HG03571 (cell line): ENCODE data around the gene SIL1.
"Not testable (repeated sequence)": the region's sequence is repeated elsewhere in the genome, so short reads cannot be mapped to it uniquely, and the experiment has no call there.

Source experiments
- ATAC-seq: cut with Tn5 transposase; IDR thresholded peaks from one replicate; pipeline ENCODE4 v1.9.1; 2021; ENCODE audit not compliant: unreplicated experiment

The SIL1 gene

DNA sequence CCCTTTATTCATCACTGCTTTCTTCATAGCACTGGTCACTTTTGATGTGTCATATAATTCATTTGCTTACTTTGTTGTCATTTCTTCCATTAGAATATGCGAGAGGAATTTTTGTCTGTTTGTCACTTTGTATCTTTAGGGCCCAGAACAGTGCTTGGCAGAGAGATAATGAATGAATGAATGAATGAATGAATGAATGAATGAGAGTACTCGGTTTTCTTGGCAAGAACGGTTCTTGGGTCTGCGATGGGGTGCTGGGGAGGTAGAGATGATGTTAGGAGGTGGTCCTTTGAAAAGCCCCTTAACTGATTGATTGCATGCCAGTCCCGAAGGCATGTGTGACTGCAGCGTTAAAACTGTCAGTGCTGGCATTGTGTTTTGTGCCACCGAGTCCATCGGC lies 270.6 kb downstream of the SIL1 start:
- no peak for ATAC-seq

DNA sequence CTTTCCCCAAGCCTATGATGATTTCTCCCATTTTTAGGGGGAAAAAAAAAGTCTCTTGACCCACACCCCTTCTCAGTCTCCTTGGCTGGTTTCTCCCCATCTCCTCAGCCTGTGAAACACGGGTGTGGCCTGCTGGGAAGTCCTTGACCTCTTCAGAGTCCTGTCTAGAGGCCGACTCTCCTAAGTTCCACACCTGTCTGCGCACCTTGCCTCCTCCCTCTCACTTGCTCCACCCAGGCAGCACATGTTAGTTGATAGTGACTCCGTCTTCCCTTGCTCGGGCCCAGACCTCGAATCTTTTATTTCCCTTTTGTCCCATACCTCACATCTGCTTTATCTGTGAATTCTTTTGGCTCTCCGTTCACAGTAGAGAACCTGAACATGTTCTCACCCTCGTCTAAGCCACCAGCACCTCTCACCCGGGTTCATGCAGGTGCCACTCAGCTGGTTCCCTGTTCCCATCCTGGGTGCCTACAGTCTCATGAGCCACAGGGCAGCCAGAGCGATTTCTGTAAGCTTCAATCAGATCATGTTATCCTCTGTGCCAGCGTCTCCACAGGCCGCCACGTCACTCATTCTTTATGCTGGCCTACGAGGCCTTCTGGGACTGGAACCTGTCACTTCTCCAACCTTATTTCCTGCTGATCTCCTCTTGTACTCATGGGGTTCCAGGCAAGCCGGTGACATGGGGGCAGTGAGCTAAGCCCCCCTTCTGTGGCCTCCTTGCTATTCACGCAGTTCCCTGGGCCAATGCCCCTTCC lies 271.3 kb downstream of the SIL1 start:
- ATAC-seq = no peak

DNA sequence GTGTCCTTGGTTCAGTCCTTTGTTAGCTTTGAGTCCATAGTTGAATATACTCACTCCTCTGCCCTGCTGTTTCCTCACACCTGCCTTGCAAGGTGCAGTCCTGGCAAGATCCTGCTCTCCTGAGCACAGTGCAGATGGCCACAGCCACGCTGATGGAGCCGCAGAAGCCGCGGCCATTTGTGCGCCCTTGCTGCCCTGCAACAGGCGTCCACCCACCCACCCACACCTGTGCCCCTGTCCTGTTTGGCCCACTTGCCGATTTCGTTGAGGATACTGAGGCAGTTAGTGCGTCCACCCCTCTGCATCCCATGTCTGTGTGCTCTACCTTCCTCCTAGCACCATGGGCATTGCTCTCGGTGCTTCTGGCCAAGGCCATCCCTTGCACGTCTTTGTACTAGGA lies 271.9 kb downstream of the SIL1 start:
- no peak for ATAC-seq

DNA sequence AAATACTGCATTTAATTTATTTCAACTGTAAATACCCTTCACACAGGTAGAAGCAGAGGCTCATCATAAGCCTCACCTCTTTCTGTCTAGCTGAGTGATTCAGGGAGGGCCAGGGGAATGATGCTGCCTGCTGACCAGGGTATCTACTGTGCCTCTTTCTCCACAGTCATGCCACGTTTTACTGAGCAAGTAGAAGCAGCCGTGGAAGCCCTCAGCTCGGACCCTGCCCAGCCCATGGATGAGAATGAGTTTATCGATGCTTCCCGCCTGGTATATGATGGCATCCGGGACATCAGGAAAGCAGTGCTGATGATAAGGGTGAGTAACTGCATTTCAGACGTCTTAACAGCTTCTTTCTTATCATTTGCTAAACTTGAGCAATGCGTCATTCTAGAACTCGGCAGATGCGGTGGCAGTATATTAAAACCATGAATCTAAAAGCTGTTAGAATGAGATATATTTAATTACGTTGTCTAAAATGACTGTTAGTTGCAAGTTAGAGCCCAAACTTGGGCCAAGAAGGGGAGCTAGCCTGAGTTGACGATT lies 273.0 kb downstream of the SIL1 start:
- no peak for ATAC-seq

DNA sequence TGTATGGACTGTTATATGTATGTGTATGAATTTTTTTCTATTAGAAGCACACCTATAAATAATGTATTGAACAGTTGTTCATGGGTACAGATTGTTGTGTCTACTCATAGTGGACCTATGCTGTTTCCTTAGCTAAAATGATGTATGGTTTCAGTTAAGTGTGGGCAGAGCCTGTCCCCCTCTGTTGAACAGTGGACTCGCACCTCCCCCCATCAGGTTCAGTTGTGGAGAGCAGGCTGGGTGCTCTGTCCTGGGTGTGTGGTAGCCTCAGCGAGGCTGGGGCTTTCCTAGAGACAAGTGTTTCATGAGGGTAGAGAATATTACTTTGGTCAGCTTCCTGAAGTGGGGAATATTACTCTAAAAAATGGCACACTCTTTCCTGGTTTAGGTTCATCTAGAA lies 275.7 kb downstream of the SIL1 start:
- ATAC-seq = no peak

DNA sequence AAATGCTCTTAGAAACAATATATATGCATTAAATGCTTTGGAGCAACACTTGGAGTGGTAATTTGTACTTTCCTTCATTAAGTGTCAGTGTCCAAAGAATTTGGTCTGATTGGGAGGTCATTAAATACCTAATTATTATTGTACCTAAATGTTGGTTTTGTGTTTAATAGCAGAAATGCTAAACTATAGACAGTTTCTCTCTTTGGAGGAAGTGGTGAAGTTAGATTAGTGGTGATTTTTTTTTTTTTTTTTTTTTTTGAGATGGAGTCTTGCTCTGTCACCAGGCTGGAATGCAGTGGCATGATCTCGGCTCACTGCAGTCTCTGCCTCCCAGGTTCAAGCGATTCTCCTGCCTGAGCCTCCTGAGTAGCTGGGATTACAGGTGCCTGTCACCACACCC lies 276.8 kb downstream of the SIL1 start:
- ATAC-seq = not testable (repeated sequence)

DNA sequence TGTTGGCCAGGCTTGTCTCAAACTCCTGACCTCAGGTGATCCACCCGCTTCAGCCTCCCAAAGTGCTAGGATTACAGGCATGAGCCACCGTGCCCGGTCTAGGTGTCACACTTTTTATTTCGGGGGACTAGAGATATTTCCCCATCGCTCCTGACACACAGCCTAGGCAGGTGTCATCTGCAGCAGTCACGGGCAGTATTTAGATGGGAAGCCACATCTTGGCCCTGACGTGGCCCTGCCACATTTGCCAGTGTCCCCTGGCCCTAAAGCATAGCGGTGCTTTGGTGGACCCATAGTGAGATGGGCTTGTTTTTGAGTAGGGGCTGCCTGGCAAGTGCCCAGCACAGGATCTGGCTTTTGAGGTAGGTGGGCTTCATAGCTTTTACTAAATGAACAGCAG lies 278.0 kb downstream of the SIL1 start:
- no peak for ATAC-seq

DNA sequence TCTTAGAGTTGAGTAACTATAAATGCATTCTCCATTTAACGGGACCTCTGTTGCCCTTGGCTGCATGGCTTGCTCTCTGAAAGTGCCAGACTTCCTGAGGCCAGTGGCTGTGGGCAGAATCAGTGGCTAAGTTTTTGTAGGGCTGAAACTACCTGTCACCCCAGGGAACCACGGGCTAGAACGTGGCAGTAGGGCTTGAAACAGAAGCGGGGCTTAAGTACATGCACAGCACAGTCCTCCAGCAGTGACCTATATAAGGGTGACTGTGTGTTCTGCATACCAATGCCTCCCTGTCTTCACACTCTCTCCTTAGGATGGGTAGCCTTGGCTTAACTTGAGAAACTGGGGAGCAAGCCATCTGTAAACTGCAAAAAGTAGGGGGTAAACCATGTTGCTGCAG lies 279.5 kb downstream of the SIL1 start:
- no peak for ATAC-seq

DNA sequence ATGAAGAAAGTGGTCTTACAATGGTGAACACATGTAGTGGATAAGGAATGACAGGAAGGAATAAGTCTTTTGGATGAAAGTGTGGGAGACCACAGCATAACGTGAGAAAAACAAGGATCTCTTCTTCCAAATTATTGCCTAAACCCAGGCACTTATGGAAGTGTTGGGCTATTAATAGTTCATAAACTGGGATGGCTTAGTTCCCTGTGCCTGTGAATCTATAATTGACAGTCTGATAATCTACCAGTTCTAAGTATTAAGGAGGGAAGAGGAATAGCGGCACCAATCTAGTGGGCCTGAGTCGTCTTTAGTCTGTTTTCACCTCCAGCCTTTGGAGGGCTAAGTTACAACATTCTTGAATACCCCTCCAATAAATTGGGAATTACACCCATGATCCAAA lies 283.8 kb downstream of the SIL1 start:
- no peak for ATAC-seq

DNA sequence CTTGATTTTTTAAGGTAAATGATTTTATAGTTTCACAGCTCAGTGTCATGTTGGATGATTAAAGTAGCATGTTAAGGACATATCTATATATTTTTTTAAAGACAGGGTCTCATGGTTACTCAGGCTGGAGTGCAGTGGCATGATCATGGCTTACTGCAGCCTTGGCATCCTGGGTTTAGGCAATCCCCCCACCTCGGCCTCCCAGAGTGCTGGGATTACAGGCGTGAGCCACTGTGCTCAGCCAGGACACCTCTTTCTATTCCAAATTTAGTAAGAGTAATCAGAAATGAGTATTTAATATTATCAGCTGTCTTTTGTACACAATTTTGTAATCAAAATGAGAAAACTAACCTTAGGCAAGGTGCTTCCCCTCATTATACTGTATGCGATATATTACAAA lies 284.4 kb downstream of the SIL1 start:
- no peak for ATAC-seq

DNA sequence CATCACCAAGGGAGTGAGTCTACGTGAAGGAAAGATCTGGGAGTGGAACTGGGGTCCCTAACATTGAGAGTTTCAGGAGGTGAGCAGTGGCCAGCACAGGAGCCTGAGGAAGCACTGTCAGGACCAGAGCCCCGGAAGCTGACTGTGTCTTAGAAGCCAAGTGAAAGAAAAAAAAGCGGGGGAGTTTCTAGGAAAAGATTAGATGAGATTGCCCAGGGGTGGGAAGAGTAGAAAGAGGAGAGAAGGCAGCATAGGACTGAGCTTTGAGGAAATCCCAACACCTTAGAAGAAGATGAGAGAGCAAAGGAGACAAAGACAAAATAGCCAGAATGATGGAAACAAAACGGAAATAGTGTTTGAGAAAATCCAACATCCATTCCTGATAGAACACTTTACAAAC lies 286.1 kb downstream of the SIL1 start:
- no peak for ATAC-seq

DNA sequence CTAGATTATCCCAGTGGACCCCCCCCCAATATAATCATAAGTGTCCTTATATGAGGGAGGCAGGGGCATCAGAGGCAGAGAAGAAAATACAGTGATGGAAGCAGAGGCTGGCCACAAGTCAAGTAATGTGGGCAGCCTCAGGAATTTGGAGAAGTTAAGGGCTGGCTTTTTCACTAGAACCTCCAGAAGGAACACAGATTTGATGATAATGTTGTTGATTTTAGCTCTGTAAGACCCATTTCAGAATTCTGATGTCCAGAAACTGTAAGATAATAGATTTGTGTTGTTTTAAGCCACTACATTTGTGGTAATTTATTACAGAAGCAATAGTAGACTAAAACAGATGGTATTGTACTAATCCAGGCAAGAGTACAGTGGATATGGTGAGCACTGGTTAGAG lies 286.7 kb downstream of the SIL1 start:
- ATAC-seq = no peak

DNA sequence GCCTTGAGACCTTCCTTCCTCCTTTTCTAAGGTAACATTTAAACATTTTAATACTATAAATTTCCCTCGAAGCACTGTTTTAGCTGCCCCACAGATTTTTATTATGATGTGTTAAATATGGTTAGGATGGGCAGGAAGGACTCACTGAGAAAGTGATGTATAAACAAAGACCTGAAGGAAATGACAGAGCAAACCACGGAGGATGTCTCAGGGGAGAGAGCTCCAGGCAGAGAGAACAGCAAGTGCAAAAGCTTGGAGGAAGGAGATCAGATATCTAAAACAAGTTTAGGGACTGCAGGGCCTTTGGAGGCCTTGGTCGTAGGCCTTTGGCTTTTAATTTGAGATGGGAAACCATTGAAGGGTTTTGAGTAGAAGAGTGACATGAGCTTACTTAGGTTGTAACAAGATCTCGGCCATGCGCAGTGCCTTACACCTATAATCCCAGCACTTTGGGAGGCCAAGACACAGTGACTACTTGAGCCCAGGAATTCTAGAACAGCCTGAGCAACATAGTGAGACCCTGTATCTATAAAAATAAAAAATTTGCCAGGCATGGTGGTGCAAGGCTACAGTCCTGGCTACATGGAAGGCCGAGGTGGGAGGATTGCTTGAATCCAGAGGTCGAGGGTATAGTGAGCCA lies 287.5 kb downstream of the SIL1 start:
- no peak for ATAC-seq

DNA sequence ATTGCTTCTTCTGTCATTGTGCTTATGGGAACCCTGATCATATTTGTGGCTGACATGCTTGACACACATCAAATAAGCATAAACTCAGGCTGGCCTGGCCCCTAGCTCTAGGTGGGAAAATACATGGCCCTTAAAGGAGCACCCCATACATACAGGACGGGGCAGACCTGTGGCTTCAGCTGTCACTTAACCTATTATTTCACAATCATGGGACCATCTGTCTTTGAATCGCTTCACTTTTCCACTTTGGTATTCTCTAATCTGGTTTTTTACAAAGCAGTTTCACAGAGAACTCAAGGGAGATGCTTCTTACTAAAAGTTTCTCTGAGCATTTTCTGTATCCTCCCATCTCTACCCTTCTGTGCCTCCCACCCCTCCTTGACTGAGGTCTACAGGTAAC lies 288.4 kb downstream of the SIL1 start:
- ATAC-seq = no peak

DNA sequence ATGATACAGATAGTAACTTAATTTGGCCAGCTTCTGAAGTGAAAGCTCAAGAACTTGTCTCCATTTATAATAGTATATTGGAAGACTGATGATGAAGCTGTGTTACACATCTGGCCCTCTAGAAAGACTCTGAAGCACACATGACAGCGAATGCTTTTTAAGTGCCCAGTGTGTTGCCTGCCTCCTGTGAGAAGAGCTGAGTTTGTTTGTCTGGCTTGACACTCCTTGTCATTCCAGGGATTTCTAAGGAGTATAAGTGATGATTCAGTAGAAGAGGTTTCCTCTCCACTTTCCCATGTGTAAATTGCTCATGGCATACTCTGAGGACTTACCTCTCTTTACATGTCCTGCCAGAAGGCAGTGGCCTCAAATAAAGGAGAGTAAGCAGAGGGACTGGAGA lies 292.6 kb downstream of the SIL1 start:
- no peak for ATAC-seq

DNA sequence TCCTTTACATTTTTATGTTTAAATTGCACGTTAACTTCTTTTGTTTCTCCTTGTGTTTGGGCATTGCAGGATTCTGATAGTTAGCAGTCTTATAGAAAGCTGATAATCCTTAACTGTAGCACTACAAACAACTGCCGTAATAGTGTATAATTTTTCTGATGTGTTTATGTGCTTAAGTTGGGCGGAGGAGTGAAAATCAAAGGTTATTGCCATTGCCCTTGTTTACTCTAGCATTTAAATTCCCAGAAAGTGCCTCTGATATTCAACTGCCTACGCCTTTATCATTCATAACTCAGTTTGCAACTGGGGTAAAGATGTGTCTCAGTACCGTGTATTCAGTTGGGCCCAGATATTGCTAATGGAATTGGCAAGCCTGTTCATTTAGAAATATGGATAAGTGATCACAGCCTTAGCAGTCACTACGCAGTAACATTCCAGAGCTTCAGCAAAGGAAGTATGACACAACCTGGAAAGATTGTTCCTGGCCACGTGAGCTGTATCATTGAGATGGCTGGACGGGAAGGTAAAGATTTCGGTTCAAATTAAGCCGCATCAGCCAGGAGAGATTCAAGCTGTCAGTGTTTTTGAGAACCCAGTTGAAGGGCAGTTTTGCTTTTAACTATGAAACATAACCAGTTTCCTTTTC lies 294.9 kb downstream of the SIL1 start:
- no peak for ATAC-seq

DNA sequence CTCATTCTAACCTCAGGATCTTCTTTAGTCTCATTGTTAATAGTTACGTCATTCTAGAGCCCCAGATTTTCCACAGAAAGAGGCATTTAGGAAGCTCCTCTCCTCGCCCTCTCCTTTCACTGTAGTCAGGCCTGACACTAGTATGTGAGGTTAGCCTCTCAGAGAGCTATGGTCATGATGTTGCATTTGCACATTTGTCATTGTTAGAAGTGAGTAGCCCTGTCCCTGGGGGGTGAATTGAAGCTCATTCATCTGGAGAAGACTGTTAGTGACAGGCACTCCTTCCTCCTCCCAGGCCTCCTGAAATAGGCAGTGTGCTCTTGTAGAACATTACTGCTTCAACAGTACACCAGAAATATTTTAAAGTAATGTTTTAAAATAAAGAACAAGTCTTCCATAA lies 296.5 kb downstream of the SIL1 start:
- no peak for ATAC-seq

DNA sequence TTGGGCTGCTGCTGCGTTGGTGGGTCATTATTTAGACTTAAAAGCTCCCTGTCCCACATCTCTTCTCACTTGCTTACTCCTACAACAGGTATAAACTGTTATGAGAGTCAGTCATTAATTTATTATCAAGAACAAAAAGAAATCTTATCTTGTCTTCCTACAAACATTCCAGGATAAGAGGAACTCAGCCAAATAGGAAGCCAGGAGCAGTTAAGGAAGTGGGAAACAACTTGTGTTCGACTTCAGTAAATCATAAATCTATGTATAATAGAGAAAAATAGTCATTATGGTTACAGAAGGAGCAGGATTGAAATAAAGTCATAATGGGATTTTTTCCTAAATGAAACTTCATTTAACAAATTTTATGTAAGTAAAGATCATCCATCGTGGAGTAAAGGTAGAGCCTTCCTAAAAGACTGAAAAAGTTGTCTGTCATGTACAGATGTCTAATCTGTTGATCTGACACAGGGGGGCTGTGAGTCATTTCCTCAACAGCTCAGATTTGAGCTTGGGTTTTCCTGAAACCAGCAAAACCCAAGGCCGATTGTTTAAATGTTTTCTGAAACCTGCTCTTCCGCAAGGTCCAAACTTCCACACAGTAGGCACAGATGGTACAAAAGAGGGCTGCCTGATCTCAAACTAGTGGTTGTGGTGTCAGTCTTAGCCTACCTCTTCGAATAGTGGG lies 297.7 kb downstream of the SIL1 start:
- no peak for ATAC-seq

DNA sequence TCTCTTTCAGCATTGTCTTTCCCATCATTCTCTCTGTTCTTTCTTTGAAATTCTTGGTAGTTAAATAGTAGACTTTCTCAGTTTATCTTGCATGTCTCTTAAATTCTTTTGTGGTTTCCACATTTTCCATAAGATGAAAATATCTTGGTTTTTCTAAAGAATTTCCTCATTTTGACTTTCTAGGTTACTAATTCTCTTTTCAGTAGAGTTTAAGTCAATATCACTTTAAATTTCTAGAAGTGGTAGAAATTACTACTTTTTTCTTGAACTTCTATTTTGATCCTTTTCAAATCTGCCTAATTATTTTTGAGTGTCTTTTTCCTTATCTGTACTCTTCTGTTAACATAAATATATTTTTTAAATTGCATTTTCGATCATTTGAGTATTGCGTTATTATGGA lies 299.4 kb downstream of the SIL1 start:
- ATAC-seq = no peak

DNA sequence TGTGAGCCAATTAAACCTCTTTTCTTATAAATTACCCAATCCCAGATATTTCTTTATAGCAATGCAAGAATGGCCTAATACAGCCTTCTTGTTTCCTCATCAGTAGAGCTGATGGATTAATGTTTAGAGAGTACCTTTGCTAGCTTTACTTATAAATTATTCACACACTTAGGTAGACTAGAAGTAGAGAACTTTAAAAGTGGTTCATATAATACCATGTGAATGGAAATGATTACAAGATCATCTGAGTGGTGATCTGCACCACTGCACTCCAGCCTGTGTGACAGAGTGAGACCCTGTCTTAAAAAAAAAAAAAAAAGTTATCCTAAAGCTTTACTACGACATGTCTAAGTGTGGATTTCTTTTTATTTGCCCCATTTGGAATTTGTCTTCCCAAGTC lies 299.9 kb downstream of the SIL1 start:
- ATAC-seq = no peak
